Hepatocyte (in vitro differentiated cells): ENCODE data around the gene LRP1B. TPM values are rescaled to one million over a fixed set of nuclear protein-coding genes. Genes with fewer than 3 reads are reported as not detected.
A peak's percentile ranks its signal among the peaks of the same experiment; 100 is the strongest.

Source experiments
- DNase-seq: peaks from one replicate; pipeline ENCODE4 v3.0.0-alpha.2; 2016; ENCODE audit warnings: low spot score
- H2AFZ ChIP-seq: fragments of 200-600 bp; sonication (generic); 2 replicates; pipeline ENCODE4 v1.6.0; 2016; ENCODE audit warnings: antibody characterized with exemption, mild to moderate bottlenecking
- H3K27ac ChIP-seq: fragments of 200-600 bp; sonication (generic); 2 replicates; pipeline ENCODE4 v1.5.1; 2016; ENCODE audit warnings: mild to moderate bottlenecking
- H3K27me3 ChIP-seq: fragments of 200-600 bp; sonication (generic); 2 replicates; pipeline ENCODE4 v1.6.1; 2016
- H3K36me3 ChIP-seq: fragments of 200-600 bp; sonication (generic); replicated peaks from 2 replicates; pipeline ENCODE4 v1.5.1; 2016; ENCODE audit warnings: low read depth; ENCODE audit not compliant: insufficient read depth
- H3K4me1 ChIP-seq: fragments of 200-600 bp; sonication (generic); 2 replicates; pipeline ENCODE4 v1.5.1; 2016; ENCODE audit warnings: mild to moderate bottlenecking, moderate library complexity; ENCODE audit not compliant: insufficient read depth
- H3K4me2 ChIP-seq: fragments of 200-600 bp; sonication (generic); 2 replicates; pipeline ENCODE4 v1.6.0; 2016
- H3K4me3 ChIP-seq: fragments of 200-600 bp; sonication (generic); 2 replicates; pipeline ENCODE4 v1.5.1; 2016; ENCODE audit warnings: mild to moderate bottlenecking
- H3K79me2 ChIP-seq: fragments of 200-600 bp; sonication (generic); 2 replicates; pipeline ENCODE4 v1.6.0; 2017; ENCODE audit warnings: mild to moderate bottlenecking
- H3K9me2 ChIP-seq: fragments of 200-600 bp; sonication (generic); replicated peaks from 2 replicates; pipeline ENCODE4 v1.6.0; 2017; ENCODE audit warnings: mild to moderate bottlenecking; ENCODE audit not compliant: insufficient read depth
- H3K9me3 ChIP-seq: fragments of 200-600 bp; sonication (generic); 2 replicates; pipeline ENCODE4 v1.5.1; 2016; ENCODE audit warnings: low read depth, mild to moderate bottlenecking
- H4K20me1 ChIP-seq: fragments of 200-600 bp; sonication (generic); 2 replicates; pipeline ENCODE4 v1.6.0; 2016; ENCODE audit warnings: mild to moderate bottlenecking; ENCODE audit not compliant: insufficient read depth, poor library complexity, severe bottlenecking
- CTCF ChIP-seq: fragments of 200-600 bp; sonication (generic); IDR thresholded peaks from 2 replicates; pipeline ENCODE4 v1.5.1; 2016; ENCODE audit warnings: antibody characterized with exemption, mild to moderate bottlenecking; ENCODE audit not compliant: poor library complexity
- EZH2 ChIP-seq: fragments of 200-600 bp; sonication (generic); IDR thresholded peaks from 2 replicates; pipeline ENCODE4 v1.6.1; 2016; ENCODE audit warnings: antibody characterized with exemption, mild to moderate bottlenecking, borderline replicate concordance
- EZH2phosphoT487 ChIP-seq: fragments of 200-600 bp; sonication (generic); IDR thresholded peaks from one replicate; pipeline ENCODE4 v1.6.1; 2018; ENCODE audit warnings: antibody characterized with exemption, mild to moderate bottlenecking, low read depth, moderate library complexity; ENCODE audit not compliant: unreplicated experiment, severe bottlenecking
- WGBS: methylation state at CpG from one replicate; pipeline ENCODE4 v1.1.6; 2016; ENCODE audit warnings: low lambda C conversion rate; ENCODE audit errors: missing lambda C conversion rate; 5-methylcytosine and 5-hydroxymethylcytosine counted together
- polyA plus RNA-seq: library from polyadenylated mRNA; unstranded; fragments of >200 nt; fragmentation: Nextera tagmentation; extraction: Ambion mirVana; gene quantifications from 2 replicates; pipeline ENCODE4 v1.2.1, GENCODE V29; 2016
- total RNA-seq: library from RNA; depleted of rRNA; stranded (reverse); fragments of >200 nt; gene quantifications from 2 replicates; pipeline ENCODE4 v1.2.3, GENCODE V29; 2014

Gene LRP1B
- total and polyA plus RNA-seq, 2 experiments from 2014 or later = 0.65 to 2.0 TPM

GRCh38 chr2:140586379-140586778 lies 1544.4 kb downstream of the LRP1B start:
- H3K4me1 ChIP-seq = no peaks in the 10 kb centered on the region
- WGBS = 79% methylated on average over 2 of the region's 2 CpGs
- H3K27ac ChIP-seq = no peak overlapping the region
- H3K4me3 ChIP-seq = no peak overlapping the region
- DNase-seq = peak; percentile 39
- no peaks in the 10 kb centered on the region for H3K36me3 ChIP-seq
- no peaks in the 10 kb centered on the region for H3K79me2 ChIP-seq
- H2AFZ ChIP-seq = no peak overlapping the region
- H3K9me2 ChIP-seq = no peaks in the 10 kb centered on the region
- no peaks in the 10 kb centered on the region for H3K27me3 ChIP-seq
- H4K20me1 ChIP-seq = no peaks in the 10 kb centered on the region
- peak; percentile 35 for TF ChIP-seq CTCF
- TF ChIP-seq EZH2phosphoT487 = no peak
- no peak for TF ChIP-seq EZH2
- H3K9me3 ChIP-seq = no peaks in the 10 kb centered on the region
- H3K4me2 ChIP-seq = no peak overlapping the region

GRCh38 chr2:140585016-140585415 lies 1545.8 kb downstream of the LRP1B start:
- 38% methylated on average over 2 of the region's 2 CpGs for WGBS
- no peaks in the 10 kb centered on the region for H4K20me1 ChIP-seq

GRCh38 chr2:140584471-140584870 lies 1546.3 kb downstream of the LRP1B start:
- Histone ChIP-seq H3K27me3 (no peaks in the 10 kb centered on the region), H3K79me2 (no peaks in the 10 kb centered on the region), H3K4me3 (no peak overlapping the region), H3K27ac (no peak overlapping the region), H3K36me3 (no peaks in the 10 kb centered on the region), H3K4me1 (no peaks in the 10 kb centered on the region), H3K4me2 (no peak overlapping the region), H4K20me1 (no peaks in the 10 kb centered on the region), H3K9me2 (no peaks in the 10 kb centered on the region), H3K9me3 (no peaks in the 10 kb centered on the region), H2AFZ (no peak overlapping the region)
- TF ChIP-seq EZH2phosphoT487 (no peak), EZH2 (no peak), CTCF (no peak)
- no peak for DNase-seq

More at GRCh38 chr2:140585016-140585415, 1545.8 kb downstream of the LRP1B start:
- H2AFZ ChIP-seq = no peak overlapping the region
- H3K9me3 ChIP-seq = no peaks in the 10 kb centered on the region
- H3K4me1 ChIP-seq = no peaks in the 10 kb centered on the region
- DNase-seq = no peak
- H3K4me3 ChIP-seq = no peak overlapping the region
- no peaks in the 10 kb centered on the region for H3K9me2 ChIP-seq
- H3K4me2 ChIP-seq = no peak overlapping the region
- no peaks in the 10 kb centered on the region for H3K79me2 ChIP-seq
- H3K27me3 ChIP-seq = no peaks in the 10 kb centered on the region
- no peak overlapping the region for H3K27ac ChIP-seq
- no peaks in the 10 kb centered on the region for H3K36me3 ChIP-seq
- TF ChIP-seq EZH2 (no peak), CTCF (no peak), EZH2phosphoT487 (no peak)

- H3K4me2 ChIP-seq = no peak overlapping the region
- H3K36me3 ChIP-seq = no peaks in the 10 kb centered on the region
- no peaks in the 10 kb centered on the region for H4K20me1 ChIP-seq
- DNase-seq = peak; percentile 28
- no peaks in the 10 kb centered on the region for H3K9me2 ChIP-seq
- H2AFZ ChIP-seq = no peak overlapping the region
- WGBS = 71% methylated on average over 2 of the region's 2 CpGs
- H3K79me2 ChIP-seq = no peaks in the 10 kb centered on the region
- no peaks in the 10 kb centered on the region for H3K9me3 ChIP-seq
- no peaks in the 10 kb centered on the region for H3K27me3 ChIP-seq
- H3K4me3 ChIP-seq = no peak overlapping the region
- TF ChIP-seq EZH2phosphoT487 = no peak
- no peak overlapping the region for H3K27ac ChIP-seq
- no peaks in the 10 kb centered on the region for H3K4me1 ChIP-seq
These were observed 1550.2 kb downstream of the LRP1B start for GRCh38 chr2:140580532-140581151.
